NCI-H748 treated with DMSO at 0.1 percent for 48 hours (cell line): ENCODE data around the gene UBA6.
"Not testable (repeated sequence)": the region's sequence is repeated elsewhere in the genome, so short reads cannot be mapped to it uniquely, and the experiment has no call there.

Experiments
- DNase-seq: peaks from one replicate; lab custom pipeline; 2025; lab: John Stamatoyannopoulos, UW

UBA6 gene

GRCh38 chr4:67660418-67660817 is 40.5 kb downstream of the UBA6 start:
- no peak for DNase-seq

DNA sequence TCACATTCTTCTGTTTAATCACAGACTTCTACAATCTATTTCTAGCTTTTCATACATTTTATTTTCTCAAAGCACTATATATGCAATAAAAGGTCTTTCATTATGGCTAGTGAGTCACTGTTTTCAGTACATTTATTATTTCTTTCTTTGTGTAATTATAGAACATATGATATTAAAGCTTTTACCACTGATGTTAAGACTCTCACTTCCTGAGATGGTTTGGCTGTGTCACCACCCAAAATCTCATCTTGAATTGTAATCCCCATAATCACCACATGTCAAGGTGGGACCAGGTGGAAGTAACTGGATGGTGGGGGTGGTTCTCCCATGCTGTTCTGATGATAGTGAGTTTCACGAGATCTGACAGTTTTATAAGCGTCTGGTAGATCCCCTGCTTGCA is 41.9 kb downstream of the UBA6 start:
- no peak for DNase-seq

DNA sequence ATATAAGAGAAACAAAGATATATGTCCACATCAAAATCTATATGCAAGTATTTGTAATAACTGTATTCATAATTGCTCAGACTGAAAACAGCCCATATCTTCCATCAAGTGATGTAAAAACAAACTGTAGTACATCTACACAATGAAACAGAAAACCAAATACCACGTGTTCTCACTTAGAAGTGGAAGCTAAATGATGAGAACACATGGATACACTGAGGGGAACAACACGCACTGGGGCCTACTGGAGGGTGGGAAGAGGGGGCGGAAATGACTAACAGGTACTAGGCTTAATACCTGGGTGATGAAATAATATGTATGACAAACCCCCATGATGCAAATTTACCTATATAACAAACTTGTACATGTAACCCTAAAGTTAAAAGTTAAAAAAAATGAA is 42.7 kb downstream of the UBA6 start:
- no peak for DNase-seq

DNA sequence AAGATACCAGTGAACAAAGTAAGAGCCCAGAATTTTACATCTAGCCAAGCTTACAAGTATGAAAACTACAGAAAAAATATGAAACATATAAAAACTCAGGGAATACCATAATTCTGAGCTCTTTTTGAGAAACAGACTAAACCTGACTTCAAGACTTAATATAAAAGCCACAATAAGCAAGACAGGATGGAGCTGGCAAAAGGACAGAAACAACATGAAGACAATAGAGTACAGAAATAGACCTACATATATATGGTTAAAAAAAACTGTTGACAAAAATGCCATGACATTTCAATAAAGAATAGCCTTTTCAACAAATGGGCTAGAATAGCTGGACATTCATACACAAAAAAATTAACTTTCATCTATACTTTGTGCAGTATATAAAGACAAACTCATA is 49.4 kb downstream of the UBA6 start:
- DNase-seq = no peak

DNA sequence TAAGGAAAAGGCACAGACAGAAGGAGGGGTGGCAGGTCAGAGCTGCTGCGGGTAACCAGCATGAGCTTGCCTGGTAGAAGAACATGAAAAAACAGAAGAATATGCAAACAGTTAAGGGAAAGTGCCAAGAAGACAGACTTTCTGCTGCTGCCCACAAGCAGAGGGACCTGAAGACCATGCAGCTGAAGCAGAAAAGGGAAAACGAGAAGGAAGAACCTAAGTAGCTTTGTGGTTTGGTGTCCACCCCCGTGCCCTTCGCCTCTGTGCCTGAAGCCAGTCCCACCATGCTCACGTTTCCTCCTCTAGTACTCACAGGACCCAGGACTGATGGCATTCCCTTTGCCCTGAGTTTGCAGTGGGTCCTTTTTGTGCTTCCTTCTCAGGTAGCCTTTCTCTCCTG is 62.8 kb downstream of the UBA6 start:
- no peak for DNase-seq

GRCh38 chr4:67636978-67637377 is 64.0 kb downstream of the UBA6 start:
- DNase-seq = not testable (repeated sequence)

DNA sequence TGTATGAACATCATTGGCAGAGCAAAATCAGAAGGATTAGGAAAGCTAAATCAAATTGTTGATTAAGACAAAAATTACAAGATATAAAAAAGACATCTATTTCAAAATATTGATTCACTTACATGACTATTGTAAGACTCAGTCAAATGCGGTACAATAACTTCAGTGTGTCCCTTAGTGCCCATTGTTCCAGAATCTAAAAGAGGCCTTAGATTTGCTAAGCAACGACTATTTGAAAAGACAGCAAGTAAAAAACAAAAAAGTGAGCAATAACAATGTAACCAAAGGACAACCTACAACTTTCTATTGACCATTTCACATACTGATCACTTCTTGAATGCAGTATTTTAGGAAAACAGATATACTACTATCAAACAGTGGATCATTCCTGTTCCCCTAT is 65.6 kb downstream of the UBA6 start:
- no peak for DNase-seq

- DNase-seq = no peak
Observed at GRCh38 chr4:67634741-67635140, 66.2 kb downstream of the UBA6 start.

GRCh38 chr4:67632492-67632891 is 68.5 kb downstream of the UBA6 start:
- DNase-seq = no peak

GRCh38 chr4:67624939-67625338 is 76.0 kb downstream of the UBA6 start:
- no peak for DNase-seq

DNA sequence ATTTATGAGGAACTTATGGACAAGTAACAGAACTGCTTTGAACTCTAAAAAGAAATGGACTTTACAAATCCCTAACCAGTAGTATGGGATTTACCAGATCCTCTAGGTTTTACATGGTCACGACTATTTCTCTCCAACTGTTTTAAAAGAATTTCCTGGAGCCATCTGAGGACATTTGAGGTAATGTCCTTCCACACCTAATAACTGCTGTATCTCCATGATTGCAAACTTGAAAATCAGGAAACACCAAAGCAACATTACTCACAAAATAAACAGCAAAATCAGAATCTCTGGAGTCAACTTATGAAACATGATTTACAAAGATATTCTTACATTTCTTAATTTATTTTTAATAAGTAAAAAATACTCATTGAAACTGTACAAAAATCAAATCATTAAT is 84.5 kb downstream of the UBA6 start:
- DNase-seq = no peak

- DNase-seq = no peak
Observed at GRCh38 chr4:67615119-67615518, 85.8 kb downstream of the UBA6 start.

DNA sequence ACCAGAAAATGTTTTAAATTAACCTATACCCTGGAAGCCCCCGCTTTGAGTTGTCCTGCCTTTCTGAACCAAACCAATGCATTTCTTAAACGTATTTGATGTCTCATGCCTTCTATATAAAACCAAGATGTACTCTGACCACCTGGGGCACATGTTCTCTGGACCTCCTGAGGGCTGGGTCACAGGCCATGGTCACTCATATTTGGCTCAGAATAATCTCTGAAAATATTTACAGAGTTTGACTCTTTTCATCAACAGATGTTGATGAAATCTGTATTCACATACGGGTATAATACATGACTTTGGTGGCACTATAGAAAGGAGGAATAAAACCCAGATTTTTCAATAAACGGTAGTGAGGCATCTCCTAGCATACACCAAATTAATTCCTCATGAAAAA is 86.8 kb downstream of the UBA6 start:
- DNase-seq = no peak

- DNase-seq = no peak
Observed at GRCh38 chr4:67608027-67608426, 92.9 kb downstream of the UBA6 start.

DNA sequence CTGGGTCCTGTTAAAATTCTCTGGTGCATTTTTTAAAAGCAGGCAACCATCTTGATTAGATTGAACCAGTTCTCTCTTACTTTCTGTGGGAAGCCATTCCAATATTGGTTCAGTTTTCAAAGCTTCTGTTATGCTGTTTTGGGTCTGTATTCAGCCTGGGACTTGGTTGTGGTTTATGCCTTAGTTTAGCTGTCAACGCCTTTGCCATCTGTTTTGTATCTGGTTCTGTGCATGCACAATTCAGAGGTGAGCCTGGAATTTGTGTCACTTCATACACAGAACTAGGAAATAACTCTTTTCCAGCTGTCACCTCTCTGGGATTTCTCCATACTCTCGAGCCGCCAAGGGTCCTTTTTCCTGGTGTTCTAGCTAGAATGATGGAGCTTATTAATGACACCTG is 96.2 kb downstream of the UBA6 start:
- no peak for DNase-seq

- DNase-seq = no peak
Observed at GRCh38 chr4:67604029-67604381, 97.0 kb downstream of the UBA6 start.

- DNase-seq = no peak
Observed at GRCh38 chr4:67603310-67604028, 97.5 kb downstream of the UBA6 start.

- DNase-seq = no peak
Observed at GRCh38 chr4:67593741-67594175, 107.2 kb downstream of the UBA6 start.

GRCh38 chr4:67587156-67587555 is 113.8 kb downstream of the UBA6 start:
- DNase-seq = no peak

DNA sequence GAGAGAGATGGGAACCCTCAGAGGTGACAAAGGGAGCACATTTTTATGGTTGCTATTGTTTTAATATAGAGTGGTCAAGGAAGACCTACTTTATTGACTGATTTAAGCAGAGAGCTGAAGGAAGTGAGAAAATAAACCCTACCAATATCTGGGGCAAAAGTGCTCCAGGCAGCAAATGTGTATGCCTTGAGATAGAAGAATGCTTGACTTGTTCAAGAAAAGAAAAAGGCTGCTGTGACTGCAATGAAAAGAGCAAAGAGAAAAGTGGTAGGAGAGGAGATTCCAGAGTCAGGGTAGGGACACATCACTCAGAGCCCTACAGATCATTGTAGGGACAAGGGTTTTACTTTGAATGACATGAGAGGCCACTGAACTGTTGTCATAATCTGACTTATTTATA is 116.5 kb downstream of the UBA6 start:
- DNase-seq = no peak

DNA sequence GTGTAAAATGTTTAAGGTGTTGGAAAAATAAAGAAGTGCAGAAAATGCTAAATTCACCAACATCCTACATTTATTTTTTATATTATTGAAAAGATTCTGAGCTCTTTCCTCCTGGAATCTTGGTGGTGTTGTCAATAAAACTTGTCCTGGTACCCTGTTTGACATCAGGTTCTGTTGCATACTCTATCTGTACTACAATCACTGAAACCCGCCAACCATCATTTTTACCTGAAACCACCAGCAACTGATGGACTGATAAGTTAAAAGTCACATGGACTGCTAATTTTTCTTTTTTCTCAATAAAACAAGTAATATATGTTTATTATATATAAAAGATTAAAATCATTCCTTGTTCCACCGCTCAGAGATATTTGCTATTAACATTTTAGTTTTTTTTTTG is 119.0 kb downstream of the UBA6 start:
- no peak for DNase-seq

- no peak for DNase-seq
Observed at GRCh38 chr4:67581208-67581857, 119.6 kb downstream of the UBA6 start.

GRCh38 chr4:67580577-67580976 is 120.4 kb downstream of the UBA6 start:
- no peak for DNase-seq

DNA sequence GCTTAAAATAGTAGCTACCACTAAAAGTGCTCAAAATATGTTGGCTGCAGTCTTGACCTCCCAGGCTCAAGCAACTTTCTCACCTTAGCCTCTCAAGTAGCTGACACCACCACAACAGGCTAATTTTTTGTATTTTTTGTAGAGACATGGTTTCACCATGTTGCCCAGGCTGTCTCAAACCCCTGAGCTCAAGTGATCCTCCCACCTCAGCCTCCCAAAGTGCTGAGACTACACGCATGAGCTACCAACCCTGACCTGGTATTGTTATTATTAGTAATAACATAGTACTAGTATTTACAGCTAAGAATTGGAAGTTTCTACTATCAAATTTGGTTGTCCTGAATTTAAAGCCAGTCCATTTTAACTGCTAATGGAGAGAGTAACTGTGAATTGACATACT is 124.4 kb downstream of the UBA6 start:
- DNase-seq = no peak
